A673 (cell line): ENCODE results near the gene MTHFD2L.

ENCODE experiments used
- CTCF ChIP-seq: fragments of 300-800, 200-600 bp; sonication (generic); conservative IDR thresholded peaks from 2 replicates; pipeline ENCODE4 v1.5.1; 2017; ENCODE audit warnings: low read depth, mild to moderate bottlenecking, antibody characterized with exemption, low read length, moderate library complexity, mixed read lengths
- EZH2 ChIP-seq: fragments of 200-600 bp; sonication (generic); IDR thresholded peaks from 2 replicates; pipeline ENCODE4 v1.6.1; 2017; ENCODE audit warnings: borderline replicate concordance, low read depth, mild to moderate bottlenecking, mixed read lengths, antibody characterized with exemption, low read length; ENCODE audit not compliant: poor library complexity, severe bottlenecking

- TF ChIP-seq CTCF (no peak), EZH2 (no peak)
These were observed 11.3 kb upstream of the MTHFD2L start for GRCh38 chr4:74146581-74147129.
